ENCODE measurements around the gene NEMP1. TPM values are rescaled to one million over a fixed set of nuclear protein-coding genes. Genes with fewer than 3 reads are reported as not detected.

Gene NEMP1
- total RNA-seq, 2 experiments from 2014 or later = 76.1 to 80.6 TPM

DNA sequence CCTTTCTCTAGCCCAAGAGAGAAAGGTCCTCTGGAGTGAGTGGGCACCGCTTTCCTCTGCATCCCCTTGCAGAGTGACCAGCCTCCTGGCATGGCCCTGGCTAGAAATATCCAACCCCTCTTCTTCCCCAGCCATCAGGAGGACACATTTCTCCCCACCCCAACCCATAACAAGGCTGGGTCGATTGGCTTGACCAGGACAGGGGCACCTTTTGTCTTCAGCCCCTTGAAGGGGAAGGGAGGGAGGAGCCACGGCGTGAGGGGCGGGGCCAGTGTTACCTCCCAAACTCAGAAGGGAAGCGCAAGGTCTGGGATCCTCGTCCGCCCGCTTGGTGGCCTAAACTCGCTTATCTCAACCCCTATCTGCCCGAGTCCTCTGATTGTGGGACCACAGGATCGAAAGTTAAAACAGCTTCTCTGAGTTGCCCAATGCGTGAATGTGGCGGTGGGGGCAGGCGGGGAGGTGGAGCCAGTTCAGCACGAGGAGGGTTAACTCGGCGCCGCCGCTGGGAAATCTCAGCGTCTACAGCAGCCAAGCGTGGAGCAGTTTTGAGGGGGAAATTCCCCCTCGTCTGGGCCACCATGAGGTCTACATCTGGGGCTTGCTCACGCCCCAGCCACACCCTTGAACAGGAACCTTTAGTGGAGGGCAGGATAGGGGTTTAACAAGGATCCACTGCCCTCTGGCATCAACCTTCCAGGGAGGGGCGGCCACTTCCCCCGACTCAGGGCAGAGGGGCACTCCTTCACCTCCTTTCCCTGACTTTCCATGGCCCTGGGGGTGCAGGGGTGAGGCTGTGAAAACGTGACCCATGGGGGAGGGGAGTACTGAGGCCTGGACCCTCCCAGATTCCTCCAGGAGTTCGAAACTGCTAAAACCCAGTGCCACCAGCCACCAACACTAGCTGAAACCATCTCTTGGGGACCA lies 31.8 kb upstream of the NEMP1 start:
- peak; percentile 50 for ATAC-seq
- DNase-seq = peak; percentile 90
- ChIA-PET CTCF (interaction anchor here (0.9 to 9.8 kb wide), 21 partner anchors 13 to 358 kb away, joined by 3 to 167 read pairs (median 13); partner anchors contain the start of genes LRP1, NAB2, NEMP1 and PRIM1), POLR2A (interaction anchor here (1.0 to 17.5 kb wide), 23 partner anchors 14 to 481 kb away, joined by 3 to 417 read pairs (median 6); partner anchors contain the start of genes LRP1, MYO1A, NAB2 and NACA)
- intact Hi-C loops (cut with micrococcal nuclease) = loop anchor here (2.0 to 5.0 kb wide), 3 partner anchors 22 to 103 kb away; partner anchors contain the start of genes NAB2 and ZBTB39
- Mint-ChIP-seq H3K27me3 (no peaks in the 10 kb centered on the region), H3K4me1 (ENCODE audit: low read depth) (peaks cover 54% of the 10 kb centered on the region), H3K4me3 (peak overlapping the region; percentile 98), H3K36me3 (ENCODE audit: low read depth) (peaks cover 52% of the 10 kb centered on the region), H3K9me3 (no peaks in the 10 kb centered on the region), H3K27ac (peak overlapping the region; percentile 99)
- TF ChIP-seq, protein P1, sequence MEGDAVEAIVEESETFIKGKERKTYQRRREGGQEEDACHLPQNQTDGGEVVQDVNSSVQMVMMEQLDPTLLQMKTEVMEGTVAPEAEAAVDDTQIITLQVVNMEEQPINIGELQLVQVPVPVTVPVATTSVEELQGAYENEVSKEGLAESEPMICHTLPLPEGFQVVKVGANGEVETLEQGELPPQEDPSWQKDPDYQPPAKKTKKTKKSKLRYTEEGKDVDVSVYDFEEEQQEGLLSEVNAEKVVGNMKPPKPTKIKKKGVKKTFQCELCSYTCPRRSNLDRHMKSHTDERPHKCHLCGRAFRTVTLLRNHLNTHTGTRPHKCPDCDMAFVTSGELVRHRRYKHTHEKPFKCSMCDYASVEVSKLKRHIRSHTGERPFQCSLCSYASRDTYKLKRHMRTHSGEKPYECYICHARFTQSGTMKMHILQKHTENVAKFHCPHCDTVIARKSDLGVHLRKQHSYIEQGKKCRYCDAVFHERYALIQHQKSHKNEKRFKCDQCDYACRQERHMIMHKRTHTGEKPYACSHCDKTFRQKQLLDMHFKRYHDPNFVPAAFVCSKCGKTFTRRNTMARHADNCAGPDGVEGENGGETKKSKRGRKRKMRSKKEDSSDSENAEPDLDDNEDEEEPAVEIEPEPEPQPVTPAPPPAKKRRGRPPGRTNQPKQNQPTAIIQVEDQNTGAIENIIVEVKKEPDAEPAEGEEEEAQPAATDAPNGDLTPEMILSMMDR (IDR thresholded peaks at IDR 0.05) = no peak

DNA sequence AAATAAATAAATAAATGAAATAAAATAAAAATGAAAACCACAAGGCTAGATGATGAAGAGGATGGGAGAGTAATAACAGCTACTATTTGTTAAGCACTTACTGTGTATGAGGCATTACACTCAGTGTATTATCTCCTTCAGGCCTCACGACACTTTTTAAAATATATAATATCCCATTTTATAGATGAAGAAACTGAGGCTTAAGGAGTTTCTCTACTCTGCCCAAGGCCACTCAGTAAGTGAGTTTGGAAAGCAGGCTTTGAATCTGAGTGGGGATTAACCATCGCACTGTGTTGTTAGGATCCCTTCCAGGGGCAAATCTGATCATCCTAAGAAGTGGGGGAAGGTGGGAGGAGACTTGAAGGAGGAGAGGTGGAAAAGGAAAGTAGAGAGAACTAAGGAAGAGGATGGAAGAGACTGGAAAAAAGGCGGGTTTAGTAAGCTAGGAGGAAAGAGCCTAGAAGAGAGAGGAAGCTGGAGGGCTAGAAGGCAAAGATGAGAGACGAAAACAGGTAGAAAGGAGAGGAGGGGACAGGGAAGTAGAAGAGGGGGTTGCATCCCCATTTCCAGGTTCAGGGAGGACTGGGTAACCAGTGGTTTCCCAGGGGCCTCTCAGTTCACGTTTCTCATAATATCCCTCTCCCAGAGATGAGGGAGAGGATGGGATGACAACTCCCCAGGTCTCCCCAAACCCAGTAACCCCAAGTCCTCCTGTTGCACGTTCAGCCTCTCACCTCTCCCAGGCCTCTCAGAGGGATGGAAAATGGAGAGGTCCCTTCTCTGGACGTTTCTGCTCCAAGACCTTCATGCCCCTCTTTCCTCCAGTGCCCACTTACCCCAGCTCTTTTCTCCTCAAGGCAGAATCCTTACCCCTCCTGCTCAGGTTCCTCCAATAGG lies 30.9 kb upstream of the NEMP1 start:
- peak overlapping the region; percentile 99 for H3K27ac Mint-ChIP-seq
- CTCF ChIA-PET = interaction anchor here (1.0 to 9.8 kb wide), 7 partner anchors 14 to 352 kb away, joined by 3 to 167 read pairs (median 58); partner anchors contain the start of genes NAB2 and ZBTB39

DNA sequence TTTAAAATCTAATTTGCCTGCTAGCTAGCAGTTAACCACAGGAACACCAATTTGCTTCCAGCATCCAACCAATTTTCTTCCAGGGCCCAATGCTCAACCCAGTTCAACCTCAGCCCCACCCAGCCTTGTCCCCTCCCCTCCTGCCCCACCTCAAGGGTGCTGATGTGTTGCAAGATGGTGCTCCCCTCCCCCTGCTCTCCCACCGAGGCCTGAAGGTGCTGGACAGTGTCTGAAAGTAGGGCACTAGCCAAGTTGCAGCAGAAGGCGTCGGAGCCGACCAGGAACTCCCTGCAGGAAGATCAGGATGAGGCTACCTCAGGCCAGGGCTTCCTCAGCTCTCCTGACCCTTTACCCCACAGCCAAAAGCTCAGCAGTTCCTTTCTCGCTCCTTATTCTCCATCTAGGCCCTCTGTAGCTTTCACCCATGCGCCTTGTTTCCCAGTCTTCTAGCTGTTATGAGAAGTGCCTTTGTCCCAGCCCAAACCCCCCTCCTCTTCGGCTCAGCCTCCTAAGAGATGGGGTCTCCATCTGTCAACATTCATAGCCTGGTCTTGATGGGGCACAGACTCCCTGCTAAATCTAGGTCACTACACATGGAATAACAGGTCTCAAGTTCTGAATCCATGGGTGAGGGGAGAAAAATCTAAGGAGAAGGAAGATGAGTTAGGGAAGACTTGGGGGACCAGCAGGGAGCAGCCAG lies 29.0 kb upstream of the NEMP1 start:
- Mint-ChIP-seq H3K27ac (peak overlapping the region; percentile 62), H3K4me1 (ENCODE audit: low read depth) (peaks cover 68% of the 10 kb centered on the region), H3K9me3 (no peaks in the 10 kb centered on the region), H3K36me3 (ENCODE audit: low read depth) (peaks cover 73% of the 10 kb centered on the region), H3K4me3 (peak overlapping the region; percentile 15), H3K27me3 (no peaks in the 10 kb centered on the region)
- intact Hi-C loops (cut with micrococcal nuclease) = no loop called here
- ChIA-PET CTCF (interaction anchor here (1.0 to 9.8 kb wide), 7 partner anchors 15 to 103 kb away, joined by 3 to 167 read pairs (median 8); partner anchors contain the start of genes NAB2 and ZBTB39), POLR2A (interaction anchor here (1.5 to 17.5 kb wide), 3 partner anchors 10 to 43 kb away, joined by 3 to 417 read pairs (median 58); partner anchors contain the start of gene NAB2)
- TF ChIP-seq, protein P1 (IDR thresholded peaks at IDR 0.05) = no peak
- DNase-seq (no peak), ATAC-seq (no peak)

More for the DNA sequence above, 30.9 kb upstream of the NEMP1 start:
- Mint-ChIP-seq H3K27me3 (no peaks in the 10 kb centered on the region), H3K4me1 (ENCODE audit: low read depth) (peaks cover 61% of the 10 kb centered on the region), H3K9me3 (no peaks in the 10 kb centered on the region), H3K4me3 (peak overlapping the region; percentile 98), H3K36me3 (ENCODE audit: low read depth) (peaks cover 60% of the 10 kb centered on the region)
- POLR2A ChIA-PET = interaction anchor here (1.3 to 17.5 kb wide), 11 partner anchors 14 to 321 kb away, joined by 3 to 417 read pairs (median 24); partner anchors contain the start of genes LRP1, NAB2 and NEMP1
- ATAC-seq = no peak
- no peak for DNase-seq
- TF ChIP-seq, protein P1 (IDR thresholded peaks at IDR 0.05) = no peak
- intact Hi-C loops (cut with micrococcal nuclease) = loop anchor here (2.0 to 5.0 kb wide), 3 partner anchors 21 to 102 kb away; partner anchors contain the start of genes NAB2 and ZBTB39

DNA sequence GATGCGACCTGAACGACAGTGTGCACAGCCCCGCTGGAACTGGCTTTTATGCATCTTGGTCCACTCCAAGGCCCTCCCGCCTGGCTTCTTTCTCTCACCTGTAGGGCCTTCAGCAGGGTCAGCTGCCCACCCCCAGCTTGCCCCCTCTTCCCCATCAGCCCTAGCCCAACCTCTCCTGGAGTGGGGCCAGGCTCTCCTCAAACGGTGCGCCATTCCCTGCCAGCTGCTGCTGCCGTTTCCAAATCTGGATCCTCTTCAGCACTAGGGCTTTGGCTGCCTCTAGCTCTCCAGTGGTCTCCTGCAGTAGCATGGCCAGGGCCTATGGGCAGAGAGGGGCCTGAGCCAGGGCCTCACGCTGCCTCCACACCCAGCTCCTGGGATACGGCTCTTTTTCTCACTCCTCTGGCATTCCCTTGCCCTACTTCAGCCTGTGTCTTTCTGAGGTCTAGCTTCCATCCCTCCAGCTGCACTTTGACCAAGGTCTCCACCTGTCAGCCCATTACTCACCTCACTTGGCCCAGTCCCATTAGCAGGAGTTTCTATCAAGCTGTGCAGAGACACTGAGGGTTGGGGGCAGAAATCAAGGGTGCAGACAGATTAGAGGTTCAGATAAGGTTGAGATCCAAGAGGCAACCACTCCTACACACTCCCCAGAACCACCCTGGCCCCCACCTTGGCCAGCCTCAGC lies 27.6 kb upstream of the NEMP1 start:
- H3K4me3 Mint-ChIP-seq = no peak overlapping the region
- POLR2A ChIA-PET = interaction anchor here (1.5 to 17.5 kb wide), 2 partner anchors 11 to 12 kb away, joined by 3 to 417 read pairs; partner anchors contain the start of gene NAB2
- H3K27ac Mint-ChIP-seq = peak overlapping the region; percentile 55
- TF ChIP-seq, protein P1 (IDR thresholded peaks at IDR 0.05) = no peak
- no peaks in the 10 kb centered on the region for H3K9me3 Mint-ChIP-seq
- H3K27me3 Mint-ChIP-seq = no peaks in the 10 kb centered on the region
- ATAC-seq = no peak
- DNase-seq = no peak
- CTCF ChIA-PET = interaction anchor here (1.0 to 9.8 kb wide), 8 partner anchors 13 to 107 kb away, joined by 3 to 167 read pairs (median 5); partner anchors contain the start of gene NAB2
- H3K36me3 Mint-ChIP-seq (ENCODE audit: low read depth) = peaks cover 83% of the 10 kb centered on the region
- peaks cover 72% of the 10 kb centered on the region for H3K4me1 Mint-ChIP-seq (ENCODE audit: low read depth)
- intact Hi-C loops (cut with micrococcal nuclease) = no loop called here
